Left ventricle myocardium inferior (tissue), 1 donor: ENCODE results near the gene C1QA. TPM values are rescaled to one million over a fixed set of nuclear protein-coding genes. Genes with fewer than 3 reads are reported as not detected.
A peak's percentile ranks its signal among the peaks of the same experiment; 100 is the strongest.

Experiments
- DNase-seq: peaks from one replicate; pipeline ENCODE4 v3.0.0-alpha.2; 2020
- H3K27ac ChIP-seq: fragments of 200-600 bp; replicated peaks from 2 replicates; pipeline ENCODE4 v1.8.0; 2021
- H3K27me3 ChIP-seq: fragments of 200-600 bp; 2 replicates; pipeline ENCODE4 v1.8.0; 2021; ENCODE audit warnings: low read depth
- H3K36me3 ChIP-seq: fragments of 200-600 bp; 2 replicates; pipeline ENCODE4 v1.8.0; 2021
- H3K4me1 ChIP-seq: fragments of 200-600 bp; 2 replicates; pipeline ENCODE4 v1.8.0; 2021
- H3K4me3 ChIP-seq: fragments of 200-600 bp; 2 replicates; pipeline ENCODE4 v1.8.0; 2021; ENCODE audit warnings: mild to moderate bottlenecking, moderate library complexity
- H3K9me3 ChIP-seq: fragments of 200-600 bp; replicated peaks from 2 replicates; pipeline ENCODE4 v1.8.0; 2021
- CTCF ChIP-seq: fragments of 200-600 bp; IDR thresholded peaks from 2 replicates; pipeline ENCODE4 v1.8.0; 2021; ENCODE audit warnings: antibody characterized with exemption, mild to moderate bottlenecking, borderline replicate concordance
- intact Hi-C: fragments of 100-400 bp; cut with micrococcal nuclease; formaldehyde crosslinking; loops from one replicate; pipeline ENCODE4 v1.11.0; 2022
- total RNA-seq: library from RNA; stranded (reverse); fragmentation: NEBNext Ultra II Directional; extraction: Animal tissue kit (Norgen Biotek cat#: 25700); gene quantifications from one replicate; pipeline ENCODE4 v1.2.1, GENCODE V29; 2021
- donor health status: DM: no; HTN: yes; CAD: no; lungs with severe emphysema.

C1QA gene
- total RNA-seq, 1 donor from 2014 or later: 70.1 TPM

GRCh38 chr1:22606161-22606560 is 30.3 kb upstream of the C1QA start:
- Histone ChIP-seq H3K27me3 (peaks cover 100% of the 10 kb centered on the region), H3K36me3 (no peaks in the 10 kb centered on the region), H3K4me1 (no peaks in the 10 kb centered on the region), H3K4me3 (no peak overlapping the region), H3K9me3 (no peaks in the 10 kb centered on the region), H3K27ac (no peak overlapping the region)
- intact Hi-C loops: no loop called here
- DNase-seq: no peak
- TF ChIP-seq CTCF: no peak

- H3K27me3 ChIP-seq: peaks cover 100% of the 10 kb centered on the region
- H3K4me3 ChIP-seq: no peak overlapping the region
- intact Hi-C loops: no loop called here
- no peaks in the 10 kb centered on the region for H3K36me3 ChIP-seq
- no peak overlapping the region for H3K27ac ChIP-seq
- DNase-seq: no peak
- H3K9me3 ChIP-seq: no peaks in the 10 kb centered on the region
- H3K4me1 ChIP-seq: no peaks in the 10 kb centered on the region
- TF ChIP-seq CTCF: no peak
Observed at GRCh38 chr1:22607154-22607553, 29.3 kb upstream of the C1QA start.

DNA sequence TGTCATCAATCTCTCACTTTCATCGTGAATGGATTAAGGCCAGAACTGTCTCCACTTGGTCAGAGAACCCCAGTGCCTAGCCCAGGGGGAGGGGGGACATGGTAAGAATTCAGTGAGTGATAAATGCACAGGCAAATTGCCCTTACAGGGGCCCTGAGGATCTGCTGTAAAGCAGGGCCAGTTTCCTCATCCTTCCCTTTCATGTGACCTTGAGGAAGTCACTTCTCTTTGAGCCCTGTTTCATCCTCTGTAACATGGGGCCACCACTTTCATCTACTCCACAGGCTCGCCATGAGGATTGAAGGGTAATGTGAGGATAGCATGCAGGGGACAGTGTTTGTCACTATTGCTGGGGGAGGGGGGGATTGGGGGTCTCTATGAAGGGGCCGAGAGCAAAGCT is 28.1 kb upstream of the C1QA start:
- intact Hi-C loops: no loop called here
- TF ChIP-seq CTCF: no peak
- H3K27me3 ChIP-seq: peaks cover 100% of the 10 kb centered on the region
- no peaks in the 10 kb centered on the region for H3K4me1 ChIP-seq
- no peaks in the 10 kb centered on the region for H3K36me3 ChIP-seq
- no peak overlapping the region for H3K4me3 ChIP-seq
- H3K9me3 ChIP-seq: no peaks in the 10 kb centered on the region
- no peak overlapping the region for H3K27ac ChIP-seq
- DNase-seq: no peak

GRCh38 chr1:22609291-22609690 is 27.1 kb upstream of the C1QA start:
- no peak for DNase-seq
- Histone ChIP-seq H3K36me3 (no peaks in the 10 kb centered on the region), H3K4me3 (no peak overlapping the region), H3K27ac (no peak overlapping the region), H3K9me3 (no peaks in the 10 kb centered on the region), H3K27me3 (peaks cover 100% of the 10 kb centered on the region), H3K4me1 (no peaks in the 10 kb centered on the region)
- intact Hi-C loops: no loop called here
- no peak for TF ChIP-seq CTCF

DNA sequence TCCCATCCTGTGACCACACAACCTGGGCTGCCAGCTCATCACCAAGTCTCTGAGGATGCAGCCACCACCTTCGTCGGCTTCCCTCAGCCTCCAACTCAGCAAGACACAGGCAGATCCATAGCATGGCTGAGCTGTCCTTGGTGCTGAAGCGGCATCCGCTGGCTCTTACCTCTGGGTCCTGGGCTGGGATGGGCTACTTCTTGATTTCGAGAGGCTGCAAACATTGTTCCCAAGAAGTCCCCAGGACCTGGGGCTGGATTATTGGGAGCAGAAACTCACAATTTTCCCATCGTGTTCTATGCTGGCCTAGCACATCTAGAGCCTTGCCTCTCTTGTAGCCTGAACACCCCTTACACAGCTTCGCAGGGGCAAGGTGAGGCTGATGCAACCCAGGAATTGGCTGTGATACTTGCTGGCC is 24.9 kb upstream of the C1QA start:
- Histone ChIP-seq H3K27me3 (peaks cover 100% of the 10 kb centered on the region), H3K9me3 (no peaks in the 10 kb centered on the region), H3K4me3 (no peak overlapping the region), H3K36me3 (no peaks in the 10 kb centered on the region), H3K4me1 (no peaks in the 10 kb centered on the region), H3K27ac (no peak overlapping the region)
- DNase-seq: peak; percentile 42
- no peak for TF ChIP-seq CTCF
- intact Hi-C loops: no loop called here
